ENCODE data around the gene ESYT2. TPM values are rescaled to one million over a fixed set of nuclear protein-coding genes. Genes with fewer than 3 reads are reported as not detected.

The ESYT2 gene
- total RNA-seq, 4 donors from 2014 or later, result 91.6 to 159 (median 100) TPM

GRCh38 chr7:158722574-158723237 lies 106.6 kb downstream of the ESYT2 start:
- Histone ChIP-seq H3K27me3 (no peaks in the 10 kb centered on the region), H3K27ac (no peak overlapping the region), H3K4me3 (no peak overlapping the region), H3K36me3 (no peaks in the 10 kb centered on the region), H3K9me3 (no peaks in the 10 kb centered on the region), H3K4me1 (no peaks in the 10 kb centered on the region)
- TF ChIP-seq, protein P1, sequence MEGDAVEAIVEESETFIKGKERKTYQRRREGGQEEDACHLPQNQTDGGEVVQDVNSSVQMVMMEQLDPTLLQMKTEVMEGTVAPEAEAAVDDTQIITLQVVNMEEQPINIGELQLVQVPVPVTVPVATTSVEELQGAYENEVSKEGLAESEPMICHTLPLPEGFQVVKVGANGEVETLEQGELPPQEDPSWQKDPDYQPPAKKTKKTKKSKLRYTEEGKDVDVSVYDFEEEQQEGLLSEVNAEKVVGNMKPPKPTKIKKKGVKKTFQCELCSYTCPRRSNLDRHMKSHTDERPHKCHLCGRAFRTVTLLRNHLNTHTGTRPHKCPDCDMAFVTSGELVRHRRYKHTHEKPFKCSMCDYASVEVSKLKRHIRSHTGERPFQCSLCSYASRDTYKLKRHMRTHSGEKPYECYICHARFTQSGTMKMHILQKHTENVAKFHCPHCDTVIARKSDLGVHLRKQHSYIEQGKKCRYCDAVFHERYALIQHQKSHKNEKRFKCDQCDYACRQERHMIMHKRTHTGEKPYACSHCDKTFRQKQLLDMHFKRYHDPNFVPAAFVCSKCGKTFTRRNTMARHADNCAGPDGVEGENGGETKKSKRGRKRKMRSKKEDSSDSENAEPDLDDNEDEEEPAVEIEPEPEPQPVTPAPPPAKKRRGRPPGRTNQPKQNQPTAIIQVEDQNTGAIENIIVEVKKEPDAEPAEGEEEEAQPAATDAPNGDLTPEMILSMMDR (IDR thresholded peaks at IDR 0.05), result no peak
- no peak for TF ChIP-seq POLR2A (IDR thresholded peaks at IDR 0.05)
- intact Hi-C loops (cut with DNase I; ENCODE audit: low total_unique reads), result no loop called here
- DNase-seq, result no peak

DNA sequence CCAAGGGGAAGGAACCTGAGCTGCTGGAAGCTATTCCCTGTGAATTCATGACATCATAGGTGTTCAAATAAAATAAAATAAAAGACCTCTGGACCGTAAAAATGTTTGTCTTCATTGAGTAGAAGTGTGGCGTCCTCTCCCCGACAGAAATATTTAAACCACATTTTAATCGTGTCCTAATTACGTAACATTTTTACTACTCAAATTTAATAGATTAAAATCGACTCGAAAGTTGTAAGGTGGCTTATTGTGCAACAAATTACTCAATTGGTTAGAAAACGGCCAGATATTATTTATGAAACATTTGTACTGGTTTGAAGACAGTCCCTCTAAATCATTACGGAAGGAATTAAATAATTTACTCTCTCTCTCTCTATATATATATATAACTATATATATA lies 109.2 kb downstream of the ESYT2 start:
- Histone ChIP-seq H3K4me1 (no peaks in the 10 kb centered on the region), H3K9me3 (no peaks in the 10 kb centered on the region), H3K27me3 (no peaks in the 10 kb centered on the region), H3K36me3 (no peaks in the 10 kb centered on the region), H3K27ac (no peak overlapping the region), H3K4me3 (no peak overlapping the region)
- TF ChIP-seq, protein P1 (IDR thresholded peaks at IDR 0.05), result no peak
- TF ChIP-seq POLR2A (IDR thresholded peaks at IDR 0.05), result no peak
- intact Hi-C loops (cut with DNase I; ENCODE audit: low total_unique reads), result no loop called here
- no peak for DNase-seq

- no peak for TF ChIP-seq POLR2A (IDR thresholded peaks at IDR 0.05)
- TF ChIP-seq, protein P1 (IDR thresholded peaks at IDR 0.05), result no peak
- no peak for DNase-seq
- H3K27me3 ChIP-seq, result no peaks in the 10 kb centered on the region
- H3K27ac ChIP-seq, result no peak overlapping the region
- H3K36me3 ChIP-seq, result no peaks in the 10 kb centered on the region
- H3K9me3 ChIP-seq, result no peaks in the 10 kb centered on the region
- intact Hi-C loops (cut with DNase I; ENCODE audit: low total_unique reads), result no loop called here
- no peaks in the 10 kb centered on the region for H3K4me1 ChIP-seq
- no peak overlapping the region for H3K4me3 ChIP-seq
Observed at GRCh38 chr7:158716802-158717201, 112.5 kb downstream of the ESYT2 start.

DNA sequence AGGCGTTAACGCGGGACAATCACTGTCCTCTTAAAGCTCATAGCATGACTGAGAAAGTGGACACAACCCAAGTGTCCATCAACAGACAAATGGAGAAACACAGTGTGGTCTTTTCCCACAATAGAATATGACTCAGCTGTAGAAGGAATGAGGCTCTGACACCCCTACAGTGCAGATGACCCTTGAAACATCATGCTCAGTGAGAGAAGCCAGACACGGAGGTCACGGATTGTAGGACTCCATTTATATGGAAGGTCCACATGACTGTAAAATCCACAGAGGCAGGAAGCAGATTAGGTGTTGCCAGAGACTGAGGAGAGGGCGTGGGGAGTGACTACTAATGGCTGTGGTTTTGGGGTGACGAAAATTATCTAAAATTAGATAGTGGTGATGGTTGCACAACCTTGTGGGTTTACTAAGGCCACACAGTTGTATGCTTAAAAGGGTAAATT lies 118.6 kb downstream of the ESYT2 start:
- no peaks in the 10 kb centered on the region for H3K36me3 ChIP-seq
- no peaks in the 10 kb centered on the region for H3K27me3 ChIP-seq
- TF ChIP-seq POLR2A (IDR thresholded peaks at IDR 0.05), result no peak
- TF ChIP-seq, protein P1 (IDR thresholded peaks at IDR 0.05), result no peak
- no peak overlapping the region for H3K27ac ChIP-seq
- DNase-seq, result no peak
- H3K4me1 ChIP-seq, result no peaks in the 10 kb centered on the region
- intact Hi-C loops (cut with DNase I; ENCODE audit: low total_unique reads), result no loop called here
- no peaks in the 10 kb centered on the region for H3K9me3 ChIP-seq
- H3K4me3 ChIP-seq, result no peak overlapping the region

GRCh38 chr7:158707610-158708009 lies 121.7 kb downstream of the ESYT2 start:
- H3K4me3 ChIP-seq, result no peak overlapping the region
- TF ChIP-seq, protein P1 (IDR thresholded peaks at IDR 0.05), result no peak
- no peak for TF ChIP-seq POLR2A (IDR thresholded peaks at IDR 0.05)
- H3K27ac ChIP-seq, result no peak overlapping the region
- H3K27me3 ChIP-seq, result no peaks in the 10 kb centered on the region
- H3K4me1 ChIP-seq, result no peaks in the 10 kb centered on the region
- no peaks in the 10 kb centered on the region for H3K9me3 ChIP-seq
- DNase-seq, result no peak
- intact Hi-C loops (cut with DNase I; ENCODE audit: low total_unique reads), result no loop called here
- no peaks in the 10 kb centered on the region for H3K36me3 ChIP-seq

All from uterus (tissue), 4 donors.